GM18498 (cell line): ENCODE results near the gene CDK5R1.
A peak's percentile ranks its signal among the peaks of the same experiment; 100 is the strongest.

ENCODE experiments used
- ATAC-seq: cut with Tn5 transposase; IDR thresholded peaks from one replicate; pipeline ENCODE4 v1.9.1; 2021; ENCODE audit warnings: mild to moderate bottlenecking, moderate library complexity; ENCODE audit not compliant: unreplicated experiment

CDK5R1 gene

DNA sequence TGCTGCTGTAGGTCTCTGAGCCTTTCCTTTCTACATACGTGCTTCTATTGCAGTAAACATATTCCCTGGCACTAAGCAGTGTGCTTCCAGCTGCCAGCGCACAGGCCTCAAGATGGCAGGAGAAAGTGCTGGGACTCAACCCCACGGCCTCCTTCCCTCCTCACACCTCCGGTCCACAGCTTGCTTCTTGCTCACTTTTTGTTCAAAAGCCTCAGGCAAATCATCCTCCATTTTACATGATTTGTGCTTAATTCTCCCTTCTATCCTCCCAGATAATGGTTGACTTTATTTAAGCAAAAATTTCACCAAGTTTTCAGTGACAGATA, 5.4 kb downstream of the CDK5R1 start:
- no peak for ATAC-seq

DNA sequence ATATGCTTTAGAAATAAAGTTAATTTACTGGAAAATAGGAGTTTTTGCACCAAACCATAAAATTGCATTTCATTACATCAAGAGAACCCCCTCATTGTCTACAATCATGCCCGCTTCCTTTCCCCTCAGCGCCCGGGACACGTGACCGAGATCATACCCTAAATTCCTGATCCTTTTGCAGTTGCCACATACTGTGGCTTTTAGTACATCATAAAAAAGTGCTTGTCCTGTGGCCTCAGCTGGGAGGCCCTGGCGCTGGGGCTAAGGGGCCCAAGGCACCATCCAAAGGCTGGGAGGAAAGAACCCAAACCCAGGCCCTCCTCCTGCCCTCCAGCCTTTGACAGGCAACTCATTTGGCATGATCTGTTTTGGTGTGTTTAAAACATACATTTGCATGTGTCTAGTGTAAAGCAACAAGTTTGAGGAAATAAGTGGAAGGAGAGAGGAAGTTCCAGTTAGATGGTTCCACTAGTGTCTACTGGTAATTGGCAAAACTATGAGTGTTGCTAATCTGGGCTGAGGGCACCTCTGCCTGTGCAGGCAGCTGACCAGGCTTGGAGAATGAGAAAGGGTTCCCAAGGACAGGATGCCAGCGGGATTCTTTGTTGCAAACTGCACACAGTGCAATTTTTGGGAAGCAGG, 6.0 kb downstream of the CDK5R1 start:
- ATAC-seq = no peak

DNA sequence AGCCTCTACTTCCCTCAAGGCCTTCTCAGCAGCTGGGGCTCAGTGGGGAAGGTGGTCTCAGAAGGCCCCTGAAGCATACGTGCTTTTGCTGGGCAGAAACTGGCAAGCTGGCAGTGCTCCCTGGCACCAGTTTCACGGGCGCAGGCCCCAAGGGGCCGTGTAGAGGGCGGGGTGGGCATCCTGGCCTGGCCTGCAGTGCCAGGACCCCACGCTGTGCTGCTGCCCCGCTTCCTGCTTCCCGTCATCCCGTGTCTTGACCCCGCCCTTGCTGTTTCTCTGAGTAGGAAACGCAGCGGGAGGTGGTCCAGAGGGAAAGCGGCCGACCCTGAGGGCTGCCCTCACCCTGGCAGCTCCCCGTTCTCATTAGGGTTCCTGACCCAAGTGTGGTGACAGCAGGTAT, 6.8 kb downstream of the CDK5R1 start:
- no peak for ATAC-seq

DNA sequence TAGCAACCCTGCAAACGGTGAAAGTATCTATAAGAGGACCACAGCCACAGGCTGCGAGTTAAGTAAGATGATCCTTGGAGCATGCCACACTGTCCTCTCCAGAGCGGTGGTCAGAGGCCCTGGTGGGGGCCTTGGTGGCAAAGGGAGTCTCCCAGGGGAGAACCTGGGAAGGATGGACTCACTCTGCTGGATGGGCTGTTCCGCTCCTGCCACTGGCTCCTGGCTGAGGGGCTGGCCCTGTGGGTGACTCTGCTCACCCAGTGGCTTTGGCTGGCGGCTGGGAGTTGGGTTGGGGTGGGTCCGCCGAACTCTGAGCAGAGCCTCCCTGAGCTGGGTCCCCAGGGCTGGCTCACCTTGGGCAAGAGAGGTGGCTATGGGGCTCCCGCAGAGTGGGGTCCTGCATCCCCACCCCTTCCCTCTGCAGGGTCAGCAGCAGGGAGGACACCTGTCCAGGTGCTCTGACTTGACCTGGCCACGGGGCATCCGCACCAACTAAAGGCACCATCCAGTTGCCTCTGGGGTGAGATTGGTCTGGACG, 7.3 kb downstream of the CDK5R1 start:
- no peak for ATAC-seq

GRCh38 chr17:32494621-32495358, 8.0 kb downstream of the CDK5R1 start:
- no peak for ATAC-seq

- ATAC-seq = no peak
These were observed 8.8 kb downstream of the CDK5R1 start for GRCh38 chr17:32495359-32496231.

DNA sequence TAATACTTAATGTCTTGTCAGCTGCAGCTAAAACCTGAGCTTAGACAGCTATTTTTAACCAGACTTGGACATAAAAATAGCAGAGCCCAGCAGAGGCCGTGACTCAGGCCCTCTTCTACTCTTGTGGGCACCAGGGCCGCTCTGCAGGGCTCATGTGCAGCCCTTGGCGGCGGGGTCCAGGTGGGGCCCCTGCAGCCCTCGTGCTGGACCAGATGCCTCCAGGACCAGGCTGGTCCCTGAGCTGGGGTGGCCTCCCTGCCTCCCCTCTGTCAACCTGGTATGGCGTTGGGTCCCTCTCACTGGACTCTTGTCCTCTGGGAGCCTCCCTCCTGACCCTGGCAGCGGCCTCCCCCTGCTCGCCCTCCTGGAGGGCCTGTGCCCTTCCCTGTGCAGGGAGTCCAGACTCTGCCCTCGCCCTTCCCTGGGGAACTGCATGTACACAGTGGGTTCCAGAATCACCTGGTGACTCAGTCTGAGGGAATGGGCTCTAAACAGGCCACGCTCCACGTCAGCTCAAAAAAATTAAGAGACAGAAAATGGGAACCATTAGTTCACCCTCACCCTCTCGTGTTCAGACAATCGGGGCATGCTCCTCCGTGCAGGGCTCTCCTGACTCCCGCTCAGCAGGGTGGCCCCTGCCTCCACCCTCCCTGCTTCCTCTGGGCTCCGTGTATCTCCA, 9.7 kb downstream of the CDK5R1 start:
- no peak for ATAC-seq

GRCh38 chr17:32497431-32498205, 10.8 kb downstream of the CDK5R1 start:
- ATAC-seq = no peak

DNA sequence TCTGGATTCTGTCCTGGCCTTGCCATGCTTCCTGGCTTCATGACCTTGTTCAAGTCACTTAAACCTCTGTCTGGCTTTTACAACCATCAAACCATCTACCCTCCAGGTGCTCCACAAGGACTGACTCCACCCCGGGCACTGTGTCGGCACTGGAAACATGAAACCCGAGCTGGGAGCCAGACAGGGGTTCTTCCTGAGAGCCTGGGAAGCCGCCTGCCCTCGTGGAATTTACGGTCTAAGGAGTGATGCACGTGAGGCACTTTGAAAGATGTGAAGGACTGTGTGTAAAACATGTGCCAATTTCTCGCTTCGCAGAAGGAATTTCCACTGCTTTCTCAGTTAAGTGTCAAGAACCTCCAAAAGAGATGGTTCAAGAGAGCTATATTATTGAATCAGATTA, 11.6 kb downstream of the CDK5R1 start:
- no peak for ATAC-seq

GRCh38 chr17:32502013-32502412, 15.2 kb downstream of the CDK5R1 start:
- ATAC-seq = no peak

DNA sequence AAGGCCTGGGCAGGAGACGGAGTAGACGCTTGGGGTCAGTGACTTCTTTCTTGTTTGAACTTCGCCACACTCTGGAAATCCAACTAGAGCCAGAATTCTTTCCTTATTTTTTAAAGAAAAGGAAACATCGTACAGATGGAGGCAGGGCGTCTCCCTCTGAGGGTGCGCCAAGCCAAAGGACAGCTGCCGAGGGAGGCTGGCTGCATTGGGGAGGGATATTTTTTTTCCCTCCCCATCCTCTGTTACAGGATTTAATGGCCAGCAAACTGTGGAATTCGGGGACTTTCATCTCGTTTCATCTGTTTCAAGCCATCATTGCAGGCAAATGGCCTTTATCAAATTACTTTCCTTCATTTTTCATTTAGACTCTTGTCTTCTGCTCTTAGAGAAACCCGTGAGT, 15.9 kb downstream of the CDK5R1 start:
- ATAC-seq = no peak

GRCh38 chr17:32503251-32504165, 16.7 kb downstream of the CDK5R1 start:
- ATAC-seq = peak; percentile 85

- peak; percentile 34 for ATAC-seq
These were observed 17.6 kb downstream of the CDK5R1 start for GRCh38 chr17:32504166-32504990.

DNA sequence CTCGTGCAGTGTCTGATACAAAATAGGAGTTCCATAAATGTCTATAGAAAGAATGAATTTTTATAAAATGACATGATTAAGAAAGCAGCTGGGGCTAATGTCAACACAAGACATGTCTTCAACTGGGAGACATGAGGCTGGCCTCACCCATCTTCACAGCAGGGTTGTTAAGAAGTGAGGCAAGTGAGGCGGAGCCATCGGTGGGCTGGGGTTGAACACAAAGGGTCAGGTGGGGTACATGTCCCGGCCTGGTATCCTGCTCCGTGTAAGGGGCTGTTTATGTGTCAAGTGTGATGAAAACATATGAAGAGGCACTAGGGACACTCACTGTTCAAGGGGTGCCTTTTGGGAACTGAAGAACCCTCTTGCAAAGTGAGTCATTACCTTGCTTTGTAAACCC, 22.1 kb downstream of the CDK5R1 start:
- ATAC-seq = no peak

- ATAC-seq = no peak
These were observed 23.7 kb downstream of the CDK5R1 start for GRCh38 chr17:32510466-32510865.

DNA sequence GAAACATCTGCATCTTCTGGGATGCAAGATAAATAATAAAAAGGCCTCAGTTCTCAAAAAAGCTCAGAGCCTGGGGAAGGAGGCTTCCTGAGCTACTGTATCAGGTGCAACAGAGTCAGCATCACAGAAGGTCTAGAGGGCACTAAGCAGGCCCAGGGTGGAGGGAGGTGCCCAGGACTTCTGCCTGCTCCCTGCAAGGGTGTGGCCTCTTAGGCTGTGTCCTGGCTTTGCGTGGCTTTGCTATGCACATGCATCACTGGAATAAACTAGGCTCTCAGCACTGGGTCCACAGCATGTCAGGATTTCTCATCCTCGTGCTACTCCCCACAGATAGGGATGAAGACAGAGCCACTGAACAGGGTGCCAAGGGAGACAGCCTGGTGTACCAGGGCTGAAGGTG, 25.5 kb downstream of the CDK5R1 start:
- ATAC-seq = no peak

DNA sequence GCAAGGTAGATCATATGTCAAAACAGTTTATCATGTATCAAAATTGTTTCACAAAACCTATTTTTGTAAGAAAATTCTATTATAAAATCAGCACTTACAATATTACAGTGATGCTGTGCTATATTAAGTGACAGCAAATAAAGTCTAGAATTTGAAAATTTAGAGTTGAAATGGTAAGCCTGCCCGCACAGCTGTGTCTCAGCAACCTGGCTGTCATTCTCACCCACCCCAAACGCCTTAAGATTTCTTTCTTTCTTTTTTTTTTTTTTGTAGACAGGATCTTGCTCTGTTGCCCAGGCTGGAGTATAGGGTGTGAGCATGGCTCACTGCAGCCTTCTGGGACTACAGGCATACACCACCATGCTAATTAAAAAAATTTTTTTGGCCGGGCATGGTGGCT, 26.8 kb downstream of the CDK5R1 start:
- ATAC-seq = no peak

- ATAC-seq = no peak
These were observed 27.8 kb downstream of the CDK5R1 start for GRCh38 chr17:32514606-32515005.
